AG09309 (cell line): Measurements from ENCODE around the gene GNAZ.

Source experiments
- DNase-seq: peaks from one replicate; pipeline ENCODE4 v3.0.0-alpha.2; 2010; ENCODE audit warnings: low read depth
- H3K4me3 ChIP-seq: 2 replicates; pipeline ENCODE4 v1.5.1; 2011; ENCODE audit warnings: mild to moderate bottlenecking, low read depth, low read length, moderate library complexity; ENCODE audit not compliant: control insufficient read depth
- CTCF ChIP-seq: IDR thresholded peaks from 2 replicates; pipeline ENCODE4 v1.5.1; 2011; ENCODE audit warnings: mild to moderate bottlenecking, low read depth, low read length, inconsistent platforms; ENCODE audit not compliant: insufficient read depth, control insufficient read depth; ENCODE audit errors: missing control alignments

GNAZ gene

GRCh38 chr22:23094260-23094659 lies 23.9 kb downstream of the GNAZ start:
- no peak overlapping the region for H3K4me3 ChIP-seq
- DNase-seq, result no peak
- TF ChIP-seq CTCF, result no peak

- DNase-seq, result no peak
- H3K4me3 ChIP-seq, result no peak overlapping the region
- no peak for TF ChIP-seq CTCF
These were observed 24.7 kb downstream of the GNAZ start for GRCh38 chr22:23094695-23095681.

- DNase-seq, result no peak
- TF ChIP-seq CTCF, result no peak
- no peak overlapping the region for H3K4me3 ChIP-seq
These were observed 25.5 kb downstream of the GNAZ start for GRCh38 chr22:23095733-23096342.

- DNase-seq, result no peak
- no peak for TF ChIP-seq CTCF
- no peak overlapping the region for H3K4me3 ChIP-seq
These were observed 27.3 kb downstream of the GNAZ start for GRCh38 chr22:23097412-23098229.

- TF ChIP-seq CTCF, result no peak
- no peak overlapping the region for H3K4me3 ChIP-seq
- DNase-seq, result no peak
These were observed 27.9 kb downstream of the GNAZ start for GRCh38 chr22:23098230-23098705.
